Astrocyte of the spinal cord (primary cell): ENCODE measurements around the gene ESRRG.

Experiments
- DNase-seq: peaks from one replicate; pipeline ENCODE4 v3.0.0; 2011; ENCODE audit warnings: low read depth, low spot score
- H3K4me3 ChIP-seq: 2 replicates; pipeline ENCODE4 v1.5.1; 2011; ENCODE audit warnings: low read depth, mild to moderate bottlenecking, low read length, moderate library complexity
- in situ Hi-C: cut with HindIII; loops from 2 replicates; pipeline ENCODE4 v1.10.0; 2017; ENCODE audit warnings: low sequenced_read_pairs
- TF ChIP-seq, protein P1 (sequence below): IDR thresholded peaks from 2 replicates; pipeline ENCODE4 v1.5.1; 2012; ENCODE audit warnings: low read depth, mild to moderate bottlenecking, low read length, inconsistent platforms

ESRRG gene

DNA sequence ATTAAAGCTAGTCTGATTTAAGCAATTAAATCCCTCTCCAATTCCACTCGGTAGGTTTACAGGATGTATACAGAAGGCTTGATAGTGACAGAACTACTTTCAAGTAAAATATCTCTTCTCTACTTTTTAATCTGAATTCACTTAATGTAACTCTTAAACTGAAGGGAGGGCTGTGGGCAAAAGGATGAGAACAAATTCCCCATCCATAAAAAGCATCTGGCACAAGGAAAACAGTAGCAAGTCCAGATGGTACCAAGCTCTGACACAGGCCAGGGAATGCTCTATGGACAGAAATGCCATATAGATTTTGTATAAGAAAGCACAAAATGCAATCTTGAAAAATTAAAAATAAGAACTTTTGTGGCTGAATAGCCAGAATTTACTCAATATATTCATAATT lies 246.9 kb downstream of the ESRRG start:
- TF ChIP-seq, protein P1, sequence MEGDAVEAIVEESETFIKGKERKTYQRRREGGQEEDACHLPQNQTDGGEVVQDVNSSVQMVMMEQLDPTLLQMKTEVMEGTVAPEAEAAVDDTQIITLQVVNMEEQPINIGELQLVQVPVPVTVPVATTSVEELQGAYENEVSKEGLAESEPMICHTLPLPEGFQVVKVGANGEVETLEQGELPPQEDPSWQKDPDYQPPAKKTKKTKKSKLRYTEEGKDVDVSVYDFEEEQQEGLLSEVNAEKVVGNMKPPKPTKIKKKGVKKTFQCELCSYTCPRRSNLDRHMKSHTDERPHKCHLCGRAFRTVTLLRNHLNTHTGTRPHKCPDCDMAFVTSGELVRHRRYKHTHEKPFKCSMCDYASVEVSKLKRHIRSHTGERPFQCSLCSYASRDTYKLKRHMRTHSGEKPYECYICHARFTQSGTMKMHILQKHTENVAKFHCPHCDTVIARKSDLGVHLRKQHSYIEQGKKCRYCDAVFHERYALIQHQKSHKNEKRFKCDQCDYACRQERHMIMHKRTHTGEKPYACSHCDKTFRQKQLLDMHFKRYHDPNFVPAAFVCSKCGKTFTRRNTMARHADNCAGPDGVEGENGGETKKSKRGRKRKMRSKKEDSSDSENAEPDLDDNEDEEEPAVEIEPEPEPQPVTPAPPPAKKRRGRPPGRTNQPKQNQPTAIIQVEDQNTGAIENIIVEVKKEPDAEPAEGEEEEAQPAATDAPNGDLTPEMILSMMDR = no peak
- in situ Hi-C loops = no loop called here
- no peak for DNase-seq
- H3K4me3 ChIP-seq = no peak overlapping the region

DNA sequence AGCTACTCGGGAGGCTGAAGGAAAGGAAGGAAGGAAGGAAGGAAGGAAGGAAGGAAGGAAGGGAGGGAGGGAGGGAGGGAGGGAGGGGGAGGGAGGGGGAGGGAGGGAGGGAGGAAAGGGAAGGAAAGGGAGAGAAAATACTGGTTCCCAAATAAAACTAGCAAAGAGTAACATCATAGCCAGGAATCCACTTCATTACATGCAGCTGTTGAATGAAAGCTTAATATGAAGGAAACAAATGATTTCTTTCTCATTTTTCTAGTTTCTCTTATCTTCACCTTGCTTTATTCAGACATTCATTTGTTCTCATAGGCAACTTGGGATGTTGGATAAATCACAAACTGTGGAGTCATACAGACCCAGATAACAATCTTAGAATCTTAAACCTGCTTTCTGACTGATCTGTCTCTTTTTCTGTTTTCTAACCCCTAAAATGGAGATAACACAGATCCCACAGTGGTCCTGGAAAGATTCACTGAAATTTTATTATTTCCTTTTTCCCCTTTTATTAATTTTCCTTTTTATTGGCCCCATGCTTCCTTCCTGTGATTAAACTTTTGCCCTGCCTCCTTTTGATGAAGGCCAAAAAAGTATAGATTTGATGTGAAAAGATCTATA lies 247.5 kb downstream of the ESRRG start:
- H3K4me3 ChIP-seq = no peak overlapping the region
- in situ Hi-C loops = no loop called here
- TF ChIP-seq, protein P1 = no peak
- DNase-seq = no peak

DNA sequence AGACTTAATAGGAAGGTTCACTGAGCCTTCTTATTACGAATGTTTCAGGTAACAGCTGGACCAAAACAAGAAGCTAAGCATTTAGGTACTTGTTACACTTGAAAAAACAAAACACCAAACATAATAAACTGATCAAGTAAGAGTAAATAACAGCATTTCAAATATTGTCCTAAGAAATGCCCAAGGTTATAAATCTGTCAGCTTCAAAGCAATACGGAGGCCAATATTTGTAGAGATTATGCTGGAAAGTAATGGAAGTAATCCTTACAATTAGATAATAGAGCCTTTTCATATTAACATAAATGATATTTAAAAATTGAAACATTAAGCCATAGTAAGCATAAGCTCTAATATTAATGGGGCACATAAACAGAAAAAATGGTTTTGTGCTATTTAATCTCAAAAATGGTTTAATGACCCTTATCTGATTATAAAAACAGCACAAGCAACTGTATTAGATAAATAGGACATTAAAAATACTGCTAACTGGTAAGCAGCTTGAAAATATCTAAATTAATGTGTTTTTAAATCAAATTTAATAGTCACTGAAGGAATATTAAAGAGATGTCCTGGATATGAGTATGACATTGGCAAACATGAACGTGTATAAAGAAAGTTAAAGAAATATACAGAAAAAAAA lies 256.9 kb downstream of the ESRRG start:
- in situ Hi-C loops = no loop called here
- H3K4me3 ChIP-seq = no peak overlapping the region

DNA sequence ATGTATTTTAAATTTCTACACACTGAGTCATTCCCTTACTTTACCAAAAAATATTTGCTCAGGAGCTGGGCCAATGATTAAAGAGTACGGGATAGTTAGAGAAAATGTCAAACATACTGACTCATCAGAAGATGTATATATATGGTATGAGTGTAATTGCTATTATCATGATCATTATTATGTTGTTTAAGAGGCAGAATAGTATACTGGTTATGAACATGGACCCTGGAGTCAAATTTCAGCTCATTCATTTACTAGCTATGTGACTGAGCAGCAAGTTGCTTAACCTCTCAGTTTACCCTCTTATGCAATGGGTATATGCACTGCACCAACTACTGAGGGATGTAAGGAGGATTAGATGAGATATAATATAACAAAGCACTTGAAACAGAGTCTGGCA lies 258.7 kb downstream of the ESRRG start:
- DNase-seq = peak; percentile 91
- in situ Hi-C loops = no loop called here
- H3K4me3 ChIP-seq = no peak overlapping the region
- TF ChIP-seq, protein P1 = no peak

More for the DNA sequence above, 256.9 kb downstream of the ESRRG start:
- TF ChIP-seq, protein P1 = no peak
- DNase-seq = no peak

DNA sequence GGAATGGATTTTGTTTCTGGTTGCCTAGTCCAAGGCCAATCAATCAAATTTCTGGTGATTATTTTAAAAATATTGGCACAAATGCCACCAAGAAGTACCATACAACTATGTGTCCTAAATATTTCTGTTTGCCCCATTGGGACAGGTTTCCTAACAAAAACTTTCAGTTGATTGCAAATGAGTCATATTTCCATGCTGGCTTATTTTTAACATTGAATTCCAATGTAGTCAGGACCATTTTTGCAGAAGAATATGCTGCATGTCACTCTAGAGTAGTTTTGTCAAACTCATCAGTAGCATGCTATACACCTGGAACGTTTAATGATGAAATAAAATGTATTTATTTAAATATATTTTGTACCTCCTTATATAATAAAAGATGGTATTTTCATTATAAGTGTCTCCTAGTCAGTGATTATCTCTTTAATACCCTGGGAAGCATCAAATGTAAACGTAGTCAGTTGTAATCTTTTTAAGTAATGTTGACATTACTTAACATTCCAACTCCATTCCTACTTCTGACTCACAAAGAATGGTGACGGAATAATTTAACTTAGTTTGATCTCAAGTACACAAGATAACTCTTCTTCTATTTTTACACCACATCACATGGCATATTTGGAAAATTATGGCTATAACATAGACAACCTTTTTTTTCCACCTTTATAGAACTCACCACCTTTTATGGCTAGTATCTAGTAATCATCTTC lies 261.0 kb downstream of the ESRRG start:
- TF ChIP-seq, protein P1 = no peak
- in situ Hi-C loops = no loop called here
- no peak overlapping the region for H3K4me3 ChIP-seq
- DNase-seq = peak; percentile 56

DNA sequence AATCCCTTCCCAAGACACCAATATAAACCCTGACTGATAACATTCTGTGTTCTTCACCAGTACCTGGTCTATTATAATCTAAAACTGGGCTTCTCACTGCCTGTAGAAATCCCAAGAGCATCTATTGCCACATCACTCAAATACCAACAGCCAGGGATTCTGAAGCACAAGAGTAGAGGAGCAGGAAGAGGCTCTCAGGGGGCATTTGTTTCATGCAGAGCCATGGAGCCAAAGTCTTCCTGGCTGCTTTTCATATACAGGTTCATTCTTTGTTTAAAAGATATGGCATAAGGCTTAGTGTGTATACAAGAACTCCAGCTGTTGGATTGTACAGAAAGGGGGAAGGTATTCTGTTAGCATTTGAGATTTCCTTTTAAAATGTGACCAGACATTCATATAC lies 261.8 kb downstream of the ESRRG start:
- DNase-seq = peak; percentile 7
- H3K4me3 ChIP-seq = no peak overlapping the region
- TF ChIP-seq, protein P1 = no peak
- in situ Hi-C loops = no loop called here
